GM12878 (cell line): Measurements from ENCODE around the gene PRLH. TPM values are rescaled to one million over a fixed set of nuclear protein-coding genes. Genes with fewer than 3 reads are reported as not detected.

ENCODE experiments used
- ATAC-seq: fragments of 200-7000 bp; cut with Tn5 transposase; 3 replicates; pipeline ENCODE4 v1.9.1; 2020; ENCODE audit warnings: mild to moderate bottlenecking, moderate library complexity
- BruUV-seq: library from RNA; stranded (reverse); fragments of 400-500 nt; replicated peaks from 2 replicates; lab custom pipeline; 2021; lab: Mats Ljungman, UMichigan
- CTCF ChIA-PET: fragments of 300-600 bp; sonication (Branson Sonifier 250); formaldehyde crosslinking; extraction: SDS; loops from one replicate; lab custom pipeline; 2021; ENCODE audit warnings: inconsistent platforms; lab: Yijun Ruan, JAX
- POLR2A ChIA-PET: fragments of 350-600 bp; formaldehyde crosslinking; extraction: SDS; loops from one replicate; lab custom pipeline; 2021; ENCODE audit warnings: inconsistent platforms; lab: Charles Lee
- RAD21 ChIA-PET: fragments of 300-600 bp; sonication (Branson Sonifier 250); formaldehyde crosslinking; loops from one replicate; lab custom pipeline; 2023; ENCODE audit warnings: antibody characterized with exemption; ENCODE audit not compliant: unreplicated experiment; lab: Charles Lee
- SMC1A ChIA-PET: fragments of 300-600 bp; sonication (Branson Sonifier 250); formaldehyde crosslinking; loops from one replicate; lab custom pipeline; 2023; ENCODE audit not compliant: unreplicated experiment, uncharacterized antibody; lab: Charles Lee
- DNase-seq: peaks from one replicate; pipeline ENCODE4 v3.0.0-alpha.2; 2011; ENCODE audit warnings: low read depth, low spot score
- FAIRE-seq: peaks from 3 replicates; lab custom pipeline; 2011; peaks lifted over from hg19 to GRCh38; lab: Jason Lieb, UNC
- H2AFZ ChIP-seq: 2 replicates; pipeline ENCODE4 v1.6.0; 2011; ENCODE audit warnings: low read depth, low read length, control low read depth; ENCODE audit not compliant: control insufficient read depth
- H3K27ac ChIP-seq: 2 replicates; pipeline ENCODE4 v1.5.1; 2011; ENCODE audit warnings: control low read depth; ENCODE audit not compliant: control insufficient read depth, insufficient read depth
- H3K27me3 ChIP-seq, 2 experiments: replicated peaks in 1 of 2; 2 replicates each; pipeline versions ENCODE4 v1.6.0 to v1.6.1; 2011; ENCODE audit warnings: low read length in 1 of 2; ENCODE audit not compliant: control insufficient read depth in 2 of 2, insufficient read depth in 2 of 2
- H3K36me3 ChIP-seq, 2 experiments: 2 replicates each; pipeline ENCODE4 v1.5.1; 2011; ENCODE audit warnings: low read length in 1 of 2; ENCODE audit not compliant: control insufficient read depth in 2 of 2, insufficient read depth in 2 of 2
- H3K4me1 ChIP-seq: 2 replicates; pipeline ENCODE4 v1.6.1; 2011; ENCODE audit warnings: mild to moderate bottlenecking, low read length, moderate library complexity, mixed read lengths; ENCODE audit not compliant: control insufficient read depth, insufficient read depth
- H3K4me2 ChIP-seq: 2 replicates; pipeline ENCODE4 v1.6.0; 2011; ENCODE audit warnings: control low read depth; ENCODE audit not compliant: control insufficient read depth, insufficient read depth
- H3K4me3 ChIP-seq: fragments of 200-600 bp; sonication (generic); 2 replicates; pipeline ENCODE4 v1.5.1; 2016
- H3K79me2 ChIP-seq: 2 replicates; pipeline ENCODE4 v1.6.0; 2011; ENCODE audit warnings: low read length; ENCODE audit not compliant: control insufficient read depth, insufficient read depth
- H3K9ac ChIP-seq: 2 replicates; pipeline ENCODE4 v1.8.0; 2011; ENCODE audit warnings: low read length, control low read depth, mixed read lengths; ENCODE audit not compliant: control insufficient read depth, insufficient read depth
- H3K9me3 ChIP-seq: replicated peaks from 3 replicates; pipeline ENCODE4 v1.5.1; 2011; ENCODE audit warnings: mild to moderate bottlenecking, low read length; ENCODE audit not compliant: control insufficient read depth, insufficient read depth
- H4K20me1 ChIP-seq: 2 replicates; pipeline ENCODE4 v1.6.0; 2011; ENCODE audit not compliant: control insufficient read depth, insufficient read depth
- BMI1 ChIP-seq: fragments of 450-650 bp; IDR thresholded peaks from 2 replicates; pipeline ENCODE4 v1.6.1; 2016; ENCODE audit warnings: mild to moderate bottlenecking, moderate library complexity, borderline replicate concordance
- CEBPB ChIP-seq, 2 experiments: fragments of 150-350 bp in 1 of 2; IDR thresholded peaks; 2 replicates each; pipeline ENCODE4 v1.6.1; 2012 to 2014; ENCODE audit warnings: low read depth in 2 of 2, low read length in 2 of 2, borderline replicate concordance in 1 of 2, inconsistent platforms in 1 of 2
- HSF1 ChIP-seq: fragments of 150-350 bp; IDR thresholded peaks from 2 replicates; pipeline ENCODE4 v1.6.1; 2014; ENCODE audit warnings: mild to moderate bottlenecking, low read depth, low read length
- IRF3 ChIP-seq: fragments of 450-650 bp; IDR thresholded peaks from 2 replicates; pipeline ENCODE4 v1.6.1; 2014; ENCODE audit warnings: mild to moderate bottlenecking
- MXI1 ChIP-seq: fragments of 150-350 bp; IDR thresholded peaks from 2 replicates; pipeline ENCODE4 v1.6.1; 2011; ENCODE audit warnings: low read depth, mild to moderate bottlenecking, inconsistent platforms, low read length, improper control_type of control experiment
- NR2C2 ChIP-seq: IDR thresholded peaks from 2 replicates; pipeline ENCODE4 v1.6.1; 2011; ENCODE audit warnings: borderline replicate concordance, low read depth; ENCODE audit not compliant: control insufficient read depth, insufficient read length
- RAD21 ChIP-seq: IDR thresholded peaks from 2 replicates; pipeline ENCODE4 v1.6.1; 2011; ENCODE audit warnings: mild to moderate bottlenecking, low read depth, low read length, moderate library complexity; ENCODE audit not compliant: insufficient read depth
- SKIL ChIP-seq: fragments of 450-650 bp; IDR thresholded peaks from 2 replicates; pipeline ENCODE4 v1.6.1; 2017; ENCODE audit warnings: mild to moderate bottlenecking, low read depth, inconsistent platforms; ENCODE audit not compliant: poor library complexity, severe bottlenecking
- WGBS: methylation state at CpG from one replicate; pipeline ENCODE4 v1.1.6; 2016; ENCODE audit warnings: low lambda C conversion rate; ENCODE audit not compliant: insufficient replicate concordance, insufficient coverage; ENCODE audit errors: missing lambda C conversion rate; 5-methylcytosine and 5-hydroxymethylcytosine counted together
- in situ Hi-C: fragments of 300-500 bp; cut with MboI; formaldehyde crosslinking; loops from 9 replicates; pipeline ENCODE4 v1.14.3; 2018; ENCODE audit warnings: mixed read lengths
- intact Hi-C: fragments of 100-400 bp; cut with micrococcal nuclease; formaldehyde crosslinking; loops from one replicate; pipeline ENCODE4 v1.14.2; 2022; ENCODE audit not compliant: unreplicated experiment
- polyA plus RNA-seq, 11 experiments: library from polyadenylated mRNA; depleted of rRNA in 4 of 11; unstranded in 6 of 11; stranded (reverse) in 5 of 11; fragments of >200 nt; fragmentation: Nextera tagmentation in 4 of 11; fragmentation: Illumina TruSeq in 1 of 11; extraction: Ambion mirVana in 4 of 11; extraction: Trizol in 1 of 11; gene quantifications; 1 replicate in 1 of 11; 2 replicates in 10 of 11; pipeline versions ENCODE4 v1.2.1 to v1.2.3, GENCODE V29; 2011 to 2016; ENCODE audit warnings: inconsistent platforms in 2 of 11, missing spikeins in 2 of 11, low read depth in 1 of 11
- total RNA-seq, 4 experiments: library from RNA; depleted of rRNA in 3 of 4; stranded (reverse); fragments of >200 nt in 3 of 4; fragmentation: Illumina TruSeq in 1 of 4; extraction: Trizol in 1 of 4; gene quantifications; 2 replicates each; pipeline versions ENCODE4 v1.2.1 to v1.2.3, GENCODE V29; 2013 to 2021

The PRLH gene
- total and polyA plus RNA-seq, 10 of the 15 experiments (the other 5 are each of a cell fraction or from before 2014, with no cell fraction given), result not detected

- RAD21 ChIA-PET, result no interaction called here
- H3K4me1 ChIP-seq, result no peaks in the 10 kb centered on the region
- SMC1A ChIA-PET, result interaction anchor here (0.7 to 1.1 kb wide), 2 partner anchors 8 to 73 kb away, joined by 3 to 4 read pairs; no protein-coding TSS in a partner anchor
- intact Hi-C loops, result no loop called here
- H3K9ac ChIP-seq, result no peak overlapping the region
- no peaks in the 10 kb centered on the region for H4K20me1 ChIP-seq
- no peaks in the 10 kb centered on the region for H3K79me2 ChIP-seq
- H3K9me3 ChIP-seq, result no peaks in the 10 kb centered on the region; the same call in 2 of the 3 replicates
- ATAC-seq, result no peak
- no peaks in the 10 kb centered on the region; a peak in 2 of 4 replicates for H3K27me3 ChIP-seq
- DNase-seq, result no peak
- CTCF ChIA-PET, result interaction anchor here (0.6 to 1.5 kb wide), 4 partner anchors 21 to 153 kb away, joined by 3 to 4 read pairs (median 4); no protein-coding TSS in a partner anchor
- H3K36me3 ChIP-seq, result no peaks in the 10 kb centered on the region
- H3K27ac ChIP-seq, result no peak overlapping the region
- H2AFZ ChIP-seq, result no peak overlapping the region
- TF ChIP-seq BMI1 (no peak), MXI1 (no peak), RAD21 (no peak), SKIL (no peak), HSF1 (no peak), CEBPB (IDR thresholded peaks at IDR 0.05; ENCODE audit: borderline replicate concordance in 1 of 2, low read depth in 2 of 2, low read length in 2 of 2) (no peak), NR2C2 (no peak), IRF3 (no peak)
- H3K4me2 ChIP-seq, result no peak overlapping the region
- in situ Hi-C loops, result no loop called here
- POLR2A ChIA-PET, result interaction anchor here (0.6 to 1.1 kb wide), 2 partner anchors 11 to 306 kb away, joined by 3 to 4 read pairs; no protein-coding TSS in a partner anchor
- FAIRE-seq, result no peak
- WGBS, result 60% methylated on average over 18 of the region's 18 CpGs
- BruUV-seq, result no TSS peak
- H3K4me3 ChIP-seq, result no peak overlapping the region
Measured at GRCh38 chr2:237592425-237592980, 26.1 kb downstream of the PRLH start.
